ENCODE measurements around the gene ZDHHC24. TPM values are rescaled to one million over a fixed set of nuclear protein-coding genes. Genes with fewer than 3 reads are reported as not detected.

ZDHHC24 gene
- polyA plus RNA-seq, 3 donors = 10.3 to 11.3 (median 10.4) TPM

DNA sequence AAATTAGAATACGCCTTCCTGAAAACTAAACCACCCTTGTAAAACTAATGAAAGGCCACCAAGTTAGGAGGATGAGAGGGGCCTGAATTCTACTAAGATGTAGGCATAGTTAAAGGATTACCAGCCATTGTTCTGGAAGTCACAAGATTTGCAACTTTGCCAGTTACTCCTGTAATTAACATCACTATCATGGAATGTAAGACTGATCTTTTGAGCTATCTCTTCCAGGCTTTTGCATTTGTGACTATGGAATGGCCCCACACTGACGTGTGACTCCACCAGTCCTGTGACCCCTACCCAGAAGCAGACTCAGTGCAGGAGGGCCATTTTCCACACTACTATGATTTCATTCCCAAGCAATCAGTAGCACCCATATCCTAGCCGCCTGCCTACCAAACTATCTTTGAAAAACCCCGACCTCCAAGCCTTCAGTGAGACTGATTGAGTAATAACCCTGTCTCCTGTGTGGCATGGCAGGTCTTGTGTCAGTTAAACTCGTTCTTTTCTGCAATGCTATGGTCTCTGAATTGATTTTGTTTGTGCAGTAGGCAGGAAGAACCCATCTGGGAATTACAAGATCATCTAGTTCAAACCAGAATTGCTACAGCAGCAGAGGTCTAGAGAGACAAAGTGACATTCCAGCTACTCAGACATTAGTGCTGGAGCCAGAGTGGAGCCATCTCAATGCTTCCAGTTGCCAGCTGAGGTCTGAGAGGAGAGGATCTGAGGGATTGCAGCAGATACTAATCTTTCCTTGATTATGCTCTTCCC lies 24.4 kb upstream of the ZDHHC24 start:
- no peak for DNase-seq

- DNase-seq = no peak
Observed at GRCh38 chr11:66569076-66569475, 23.2 kb upstream of the ZDHHC24 start.

GRCh38 chr11:66568124-66568916 lies 22.5 kb upstream of the ZDHHC24 start, which contains the start of gene CTSF:
Gene CTSF (minus strand): TSS chr11:66568606. CDS start chr11:66568486, 120 bp downstream.
- peak; percentile 76 for DNase-seq

DNA sequence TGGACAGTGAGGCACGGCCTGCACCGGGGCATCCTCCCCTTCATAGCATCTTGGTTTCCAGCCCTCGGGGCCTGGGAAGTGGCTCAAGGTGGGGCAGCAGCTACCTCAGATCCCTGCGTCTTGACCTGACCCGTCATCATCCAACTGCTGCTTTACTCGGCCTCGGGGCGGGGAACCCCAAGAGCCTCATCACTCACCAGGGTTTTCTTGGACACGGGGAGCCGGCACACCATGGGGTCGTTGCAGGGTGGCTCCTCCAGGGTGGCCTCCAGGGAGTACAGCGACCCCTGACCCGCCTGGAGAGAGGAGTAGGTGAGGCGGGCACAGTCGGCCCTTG lies 21.9 kb upstream of the ZDHHC24 start:
- no peak for DNase-seq

DNA sequence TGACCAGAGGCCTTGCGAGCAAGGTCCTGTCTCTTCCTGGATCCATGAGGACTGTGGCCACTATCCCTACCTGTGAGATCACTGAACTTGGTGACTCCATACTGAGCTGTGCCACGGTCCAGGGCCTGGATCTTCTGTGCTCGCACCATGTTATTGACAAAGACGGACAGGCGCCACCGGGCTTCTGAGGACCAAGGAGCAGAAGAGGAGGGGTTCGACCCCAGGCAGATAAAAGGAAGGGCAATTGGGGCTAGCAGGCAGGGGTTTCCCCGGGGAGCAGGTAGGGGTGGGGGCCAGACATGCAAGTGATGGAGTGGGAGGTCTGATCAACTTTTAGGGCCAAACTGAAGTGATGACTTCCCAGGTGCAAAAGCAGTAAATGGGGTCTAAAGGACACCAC lies 20.4 kb upstream of the ZDHHC24 start:
- no peak for DNase-seq

DNA sequence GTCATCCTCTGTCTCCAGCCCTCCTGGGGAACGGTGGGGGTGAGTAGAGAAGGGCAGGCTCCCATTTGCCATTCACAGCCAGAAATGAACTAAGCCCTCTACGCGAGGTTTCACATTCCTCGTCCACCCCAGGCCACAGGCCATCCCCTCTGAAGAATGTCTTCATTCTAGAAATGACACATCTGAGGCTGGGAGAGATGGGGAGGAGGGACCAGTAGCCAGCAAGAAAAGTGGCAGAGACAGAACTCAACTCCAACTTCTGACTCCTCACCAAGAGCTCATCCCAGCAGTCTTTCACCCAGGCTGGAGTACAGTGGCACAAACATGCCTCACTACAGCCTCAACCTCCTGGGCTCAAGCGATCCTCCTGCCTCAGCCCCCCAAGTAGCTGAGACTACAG lies 19.1 kb upstream of the ZDHHC24 start:
- no peak for DNase-seq

- no peak for DNase-seq
Observed at GRCh38 chr11:66564538-66564937, 18.7 kb upstream of the ZDHHC24 start.

DNA sequence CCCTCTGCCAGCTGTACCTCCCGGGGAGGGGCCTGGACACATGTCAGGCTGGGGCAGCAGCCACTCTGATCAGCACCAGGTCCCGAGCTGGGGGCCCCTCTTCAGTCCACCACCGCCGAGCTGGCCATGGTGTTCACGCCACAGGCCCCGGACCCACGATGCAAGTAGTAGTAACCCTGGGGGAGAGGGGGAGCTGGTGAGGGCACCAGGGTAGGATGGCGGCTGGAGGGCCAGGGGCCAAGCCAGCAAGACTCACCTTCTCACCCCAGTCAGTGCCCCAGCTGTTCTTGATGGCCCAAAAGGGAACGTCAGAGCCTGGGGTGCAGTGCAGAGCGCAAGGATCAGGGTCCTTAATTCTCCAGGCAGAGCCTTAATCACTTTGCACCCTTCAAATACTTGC lies 18.0 kb upstream of the ZDHHC24 start:
- DNase-seq = no peak

DNA sequence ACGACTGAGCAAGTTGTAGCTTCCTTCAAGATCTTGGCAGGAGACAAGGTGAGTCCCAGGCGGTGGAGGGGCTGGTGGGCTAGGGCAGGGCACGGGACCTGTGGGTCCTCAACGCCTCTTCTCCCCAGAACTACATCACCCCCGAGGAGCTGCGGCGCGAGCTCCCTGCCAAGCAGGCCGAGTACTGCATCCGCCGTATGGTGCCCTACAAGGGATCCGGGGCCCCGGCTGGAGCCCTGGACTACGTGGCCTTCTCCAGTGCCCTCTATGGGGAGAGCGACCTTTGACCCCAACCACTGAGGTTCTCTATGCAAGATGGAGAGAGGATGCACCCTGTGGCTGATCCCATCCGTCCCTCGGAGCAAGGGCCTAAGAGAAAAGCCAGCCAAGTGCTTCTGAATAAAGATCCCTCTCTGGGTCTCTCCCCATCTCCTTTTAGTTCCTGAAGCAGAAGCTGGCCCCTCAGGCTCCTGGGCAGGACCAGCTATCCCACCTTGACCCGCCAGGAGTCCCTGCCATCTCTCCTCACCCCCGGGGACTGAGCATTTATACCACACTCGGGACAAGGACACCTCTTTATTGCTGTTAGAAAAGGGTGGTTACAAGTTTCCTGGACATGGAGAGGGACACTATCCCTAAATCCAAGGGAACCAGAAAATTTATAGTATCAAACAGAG lies 17.2 kb upstream of the ZDHHC24 start:
- DNase-seq = no peak

DNA sequence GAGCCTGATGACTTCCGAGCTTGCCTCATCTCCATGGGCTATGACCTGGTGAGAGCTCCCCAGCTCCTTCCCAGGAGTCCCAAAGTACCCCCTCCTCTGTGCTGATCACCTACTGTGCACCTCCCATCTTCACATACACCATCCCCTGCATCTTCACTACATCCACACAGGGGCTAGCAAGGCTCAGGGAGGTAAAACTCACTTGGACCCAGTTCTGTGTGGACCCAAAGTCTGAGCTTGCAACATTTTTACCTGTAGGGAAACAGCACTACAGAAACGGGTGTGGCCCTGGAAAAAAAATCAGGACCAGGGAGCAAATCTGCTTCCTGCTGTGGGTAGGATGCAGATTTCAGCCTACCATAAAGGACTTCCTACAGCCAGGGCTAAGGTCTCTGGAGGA lies 16.4 kb upstream of the ZDHHC24 start:
- no peak for DNase-seq

DNA sequence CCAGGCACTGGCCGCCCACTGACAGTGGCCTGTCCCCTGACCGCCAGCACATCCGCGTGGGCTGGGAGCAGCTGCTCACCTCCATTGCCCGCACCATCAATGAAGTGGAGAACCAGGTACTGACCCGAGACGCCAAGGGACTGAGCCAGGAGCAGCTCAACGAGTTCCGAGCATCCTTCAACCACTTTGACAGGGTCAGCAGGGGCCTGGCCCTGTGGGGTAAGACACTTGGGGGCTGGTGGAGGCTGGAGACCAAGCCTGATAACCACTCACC lies 16.1 kb upstream of the ZDHHC24 start:
- DNase-seq = no peak

GRCh38 chr11:66561178-66561974 lies 15.5 kb upstream of the ZDHHC24 start:
- DNase-seq = no peak

- no peak for DNase-seq
Observed at GRCh38 chr11:66559866-66560676, 14.2 kb upstream of the ZDHHC24 start.

GRCh38 chr11:66559142-66559865 lies 13.5 kb upstream of the ZDHHC24 start:
- DNase-seq = no peak

DNA sequence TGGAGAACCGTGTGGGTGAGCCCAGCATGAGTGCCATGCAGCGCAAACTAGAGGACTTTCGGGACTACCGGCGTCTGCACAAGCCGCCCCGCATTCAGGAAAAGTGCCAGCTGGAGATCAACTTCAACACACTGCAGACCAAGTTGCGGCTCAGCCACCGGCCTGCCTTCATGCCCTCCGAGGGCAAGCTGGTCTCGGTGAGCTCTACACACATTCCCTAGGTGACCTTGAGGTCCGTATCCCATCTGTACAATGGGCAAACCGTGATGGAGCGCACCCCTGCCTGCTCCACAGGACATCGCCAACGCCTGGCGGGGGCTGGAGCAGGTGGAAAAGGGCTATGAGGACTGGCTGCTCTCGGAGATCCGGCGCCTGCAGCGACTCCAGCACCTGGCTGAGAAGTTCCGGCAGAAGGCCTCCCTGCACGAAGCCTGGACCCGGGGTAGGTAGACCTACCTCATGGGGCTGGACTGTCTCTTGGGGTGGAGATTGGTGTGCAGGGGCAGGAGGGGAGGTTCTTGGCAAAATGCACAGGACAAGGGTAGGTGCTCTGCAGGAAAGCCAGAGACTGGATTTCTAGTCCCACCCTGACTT lies 12.0 kb upstream of the ZDHHC24 start:
- no peak for DNase-seq

- DNase-seq = no peak
Observed at GRCh38 chr11:66556086-66556485, 10.2 kb upstream of the ZDHHC24 start.

GRCh38 chr11:66555416-66555815 lies 9.6 kb upstream of the ZDHHC24 start:
- no peak for DNase-seq

- DNase-seq = no peak
Observed at GRCh38 chr11:66554602-66555001, 8.8 kb upstream of the ZDHHC24 start.

DNA sequence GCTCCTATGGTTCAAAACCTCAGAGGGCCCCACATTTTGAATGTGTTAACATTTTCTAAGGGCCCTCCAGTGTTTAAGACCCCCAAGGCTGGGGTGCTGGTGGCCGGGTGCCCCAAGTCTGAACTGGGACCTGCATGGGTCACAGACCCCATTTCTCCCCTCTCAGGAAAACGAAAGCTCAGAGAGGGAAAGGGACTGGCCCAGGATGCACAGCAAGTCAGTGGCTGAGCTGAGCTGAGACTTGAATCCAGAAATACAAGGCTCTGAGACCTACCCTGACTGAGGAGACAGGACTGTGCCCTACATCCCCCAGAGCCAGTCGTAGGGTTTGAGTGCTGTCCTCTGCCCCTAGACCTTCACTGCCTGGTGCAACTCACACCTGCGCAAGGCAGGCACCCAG lies 5.0 kb upstream of the ZDHHC24 start:
- DNase-seq = no peak

DNA sequence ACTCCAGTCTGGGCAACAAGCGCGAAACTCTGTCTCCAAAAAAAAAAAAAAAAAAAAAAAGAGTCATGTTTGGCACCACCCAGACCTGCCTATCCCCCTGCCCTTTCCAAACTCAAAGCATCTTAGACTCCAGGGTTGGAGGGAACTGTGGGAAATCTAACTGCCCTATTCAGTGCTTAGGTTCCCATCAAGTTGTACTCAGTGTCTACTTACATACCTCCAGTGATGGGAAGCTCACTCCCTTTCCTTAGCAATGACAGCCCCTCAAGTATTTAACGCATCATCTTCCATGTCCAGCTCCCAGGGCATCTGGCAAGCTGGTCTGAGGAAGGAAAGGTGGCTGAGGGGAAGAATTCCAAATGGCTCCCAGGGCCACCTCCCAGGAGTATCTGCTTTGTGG lies 3.8 kb upstream of the ZDHHC24 start:
- DNase-seq = no peak
